AG04450 (cell line): ENCODE measurements around the gene RUSF1. TPM values are rescaled to one million over a fixed set of nuclear protein-coding genes. Genes with fewer than 3 reads are reported as not detected.

Source experiments
- CTCF ChIA-PET: fragments of 300-600, 350-600 bp; formaldehyde crosslinking; extraction: SDS; loops from one replicate; lab custom pipeline; 2022; ENCODE audit warnings: antibody characterized with exemption, inconsistent platforms; lab: Charles Lee
- POLR2A ChIA-PET: fragments of 350-600 bp; formaldehyde crosslinking; extraction: SDS; loops from one replicate; lab custom pipeline; 2021; ENCODE audit warnings: antibody characterized with exemption, inconsistent platforms; lab: Yijun Ruan, JAX
- DNase-seq: peaks from one replicate; pipeline ENCODE4 v3.0.0-alpha.2; 2011; ENCODE audit warnings: low read depth, low spot score
- H3K27ac ChIP-seq: one replicate; pipeline ENCODE4 v1.5.1; 2012; ENCODE audit warnings: low read depth, low read length, control low read depth
- H3K27me3 ChIP-seq: one replicate; pipeline ENCODE4 v1.6.0; 2012; ENCODE audit warnings: low read length; ENCODE audit not compliant: control insufficient read depth, insufficient read depth
- H3K4me3 ChIP-seq: 2 replicates; pipeline ENCODE4 v1.5.1; 2011; ENCODE audit warnings: mild to moderate bottlenecking, low read depth, low read length, control low read depth
- H3K9me3 ChIP-seq: 2 replicates; pipeline ENCODE4 v1.5.1; 2012; ENCODE audit warnings: low read length; ENCODE audit not compliant: control insufficient read depth, insufficient read depth
- CTCF ChIP-seq: IDR thresholded peaks from 2 replicates; pipeline ENCODE4 v1.5.1; 2011; ENCODE audit warnings: low read depth, low read length, control low read depth, inconsistent platforms
- polyA plus RNA-seq: library from polyadenylated mRNA; depleted of rRNA; stranded (reverse); fragments of >200 nt; gene quantifications from 2 replicates; pipeline ENCODE4 v1.2.3, GENCODE V29; 2011

RUSF1 gene
- polyA plus RNA-seq, 1 experiment, result 32.2 TPM

- ChIA-PET POLR2A (no interaction called here), CTCF (interaction anchor here (4.8 kb wide), 1 partner anchor 9 kb away, joined by 49 read pairs; the partner anchor contains the start of gene ARMC5)
- DNase-seq, result no peak
- TF ChIP-seq CTCF, result no peak
- Histone ChIP-seq H3K9me3 (peaks cover 3% of the 10 kb centered on the region), H3K27ac (no peak overlapping the region), H3K4me3 (no peak overlapping the region), H3K27me3 (no peaks in the 10 kb centered on the region)
Measured at GRCh38 chr16:31467858-31468257, 40.3 kb downstream of the RUSF1 start.

DNA sequence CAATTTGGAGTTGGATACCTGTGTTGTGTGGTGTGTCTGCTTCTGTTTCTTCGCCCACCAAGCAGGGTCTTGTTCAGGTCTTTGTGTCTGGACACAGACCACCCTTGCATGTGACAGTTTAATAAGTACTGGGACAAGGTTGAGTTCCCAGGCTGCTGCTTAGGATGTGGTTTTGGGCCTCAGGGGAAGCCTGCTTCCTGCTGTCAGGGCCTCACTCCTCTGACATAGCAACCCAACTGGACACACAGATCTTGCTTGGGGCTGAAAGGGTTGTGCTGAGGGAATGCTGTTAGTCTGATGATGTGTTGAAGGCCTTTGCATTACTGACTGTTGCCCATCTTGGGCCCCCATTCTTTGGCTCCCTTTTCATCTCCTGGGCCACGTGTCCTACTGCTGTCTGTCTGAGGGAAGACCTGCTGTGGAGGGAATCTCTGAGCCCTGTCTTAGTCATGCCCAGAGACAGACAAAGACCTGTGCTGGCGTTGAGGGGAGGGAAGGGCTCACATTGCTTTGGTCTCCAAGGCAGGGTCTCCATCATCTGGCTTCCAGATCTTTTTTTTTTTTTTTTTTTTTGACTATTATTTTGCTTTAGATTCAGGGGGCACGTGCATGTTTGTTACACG, 40.9 kb downstream of the RUSF1 start:
- no peak overlapping the region for H3K27ac ChIP-seq
- H3K4me3 ChIP-seq, result no peak overlapping the region
- H3K9me3 ChIP-seq, result no peaks in the 10 kb centered on the region; the same call in 1 of the 2 replicates
- POLR2A ChIA-PET, result no interaction called here
- CTCF ChIA-PET, result no interaction called here
- no peaks in the 10 kb centered on the region for H3K27me3 ChIP-seq
- TF ChIP-seq CTCF, result no peak
- no peak for DNase-seq

DNA sequence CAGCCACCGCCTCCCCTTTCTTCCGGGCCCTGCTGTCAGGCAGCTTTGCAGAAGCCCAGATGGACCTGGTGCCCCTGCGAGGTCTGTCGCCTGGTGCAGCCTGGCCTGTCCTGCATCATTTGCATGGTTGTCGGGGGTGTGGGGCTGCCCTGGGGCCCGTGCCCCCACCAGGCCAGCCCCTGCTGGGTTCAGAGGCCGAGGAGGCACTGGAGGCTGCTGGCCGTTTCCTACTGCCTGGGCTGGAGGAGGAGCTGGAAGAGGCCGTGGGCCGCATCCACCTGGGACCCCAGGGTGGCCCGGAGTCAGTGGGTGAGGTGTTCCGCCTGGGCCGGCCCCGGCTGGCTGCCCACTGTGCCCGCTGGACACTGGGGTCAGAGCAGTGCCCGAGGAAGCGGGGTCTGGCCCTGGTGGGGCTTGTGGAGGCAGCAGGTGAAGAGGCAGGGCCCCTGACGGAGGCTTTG, 41.8 kb downstream of the RUSF1 start:
- no peaks in the 10 kb centered on the region; the same call in 1 of the 2 replicates for H3K9me3 ChIP-seq
- no peak overlapping the region for H3K27ac ChIP-seq
- ChIA-PET CTCF (no interaction called here), POLR2A (no interaction called here)
- TF ChIP-seq CTCF, result no peak
- no peaks in the 10 kb centered on the region for H3K27me3 ChIP-seq
- no peak for DNase-seq
- H3K4me3 ChIP-seq, result no peak overlapping the region

DNA sequence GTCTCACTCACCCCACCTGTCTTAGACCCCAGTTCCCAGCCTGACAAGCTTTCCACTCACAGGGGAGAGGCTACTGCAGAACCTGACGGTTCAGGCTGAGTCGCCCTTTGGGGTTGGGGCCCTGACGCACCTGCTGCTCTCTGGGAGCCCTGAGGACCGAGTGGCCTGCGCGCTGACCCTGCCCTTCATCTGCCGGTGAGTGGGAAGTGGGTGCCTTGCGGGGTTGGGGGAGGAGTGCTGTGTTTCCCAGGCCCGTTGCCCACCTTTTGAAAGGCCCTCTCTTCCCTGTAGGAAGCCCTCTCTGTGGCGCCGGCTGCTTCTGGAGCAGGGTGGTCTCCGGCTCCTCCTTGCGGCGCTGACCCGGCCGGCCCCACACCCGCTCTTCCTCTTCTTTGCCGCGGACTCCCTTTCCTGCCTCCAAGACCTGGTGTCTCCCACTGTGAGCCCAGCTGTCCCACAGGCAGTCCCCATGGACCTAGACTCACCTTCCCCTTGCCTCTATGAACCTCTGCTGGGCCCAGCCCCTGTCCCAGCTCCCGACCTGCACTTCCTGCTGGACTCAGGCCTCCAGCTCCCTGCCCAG, 42.3 kb downstream of the RUSF1 start:
- no peaks in the 10 kb centered on the region; the same call in 1 of the 2 replicates for H3K9me3 ChIP-seq
- TF ChIP-seq CTCF, result no peak
- POLR2A ChIA-PET, result no interaction called here
- DNase-seq, result no peak
- H3K27ac ChIP-seq, result no peak overlapping the region
- H3K4me3 ChIP-seq, result no peak overlapping the region
- CTCF ChIA-PET, result no interaction called here
- no peaks in the 10 kb centered on the region for H3K27me3 ChIP-seq

DNA sequence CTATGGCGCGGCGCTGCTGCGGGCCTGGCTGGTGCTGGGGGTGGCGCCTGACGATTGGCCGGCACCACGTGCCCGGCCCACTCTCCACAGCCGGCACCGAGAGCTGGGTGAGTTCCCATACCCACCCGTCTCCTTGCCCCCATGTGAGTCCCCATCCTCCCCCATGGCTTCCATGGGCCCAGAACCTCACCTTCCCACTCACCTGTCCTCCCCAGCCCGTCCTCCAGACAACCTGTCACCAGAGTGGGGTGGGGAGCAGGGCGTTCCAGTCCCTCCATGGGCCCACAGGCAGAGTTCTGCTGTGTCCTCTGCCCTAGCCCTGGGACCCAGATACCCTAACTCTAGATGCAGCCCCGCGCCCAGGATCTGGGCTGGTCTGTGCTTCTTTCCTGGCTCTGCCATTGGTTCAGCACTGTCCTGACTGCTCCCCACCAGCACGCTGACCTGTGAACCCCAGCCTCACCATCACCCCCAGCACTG, 43.4 kb downstream of the RUSF1 start:
- no peak for TF ChIP-seq CTCF
- no peak for DNase-seq
- POLR2A ChIA-PET, result no interaction called here
- CTCF ChIA-PET, result no interaction called here
- Histone ChIP-seq H3K27ac (no peak overlapping the region), H3K4me3 (no peak overlapping the region), H3K9me3 (no peaks in the 10 kb centered on the region; the same call in 1 of the 2 replicates), H3K27me3 (no peaks in the 10 kb centered on the region)
